HG03442 (cell line): Measurements from ENCODE around the gene RPL7L1.
"Not testable (repeated sequence)": the region's sequence is repeated elsewhere in the genome, so short reads cannot be mapped to it uniquely, and the experiment has no call there.

Experiments used
- ATAC-seq: cut with Tn5 transposase; IDR thresholded peaks from one replicate; pipeline ENCODE4 v1.9.1; 2021; ENCODE audit warnings: mild to moderate bottlenecking, moderate library complexity; ENCODE audit not compliant: unreplicated experiment

Gene RPL7L1

GRCh38 chr6:42879372-42880239, at the start of gene RPL7L1:
RPL7L1 (plus strand) TSS chr6:42879616; CDS start chr6:42879911, 295 bp downstream.
- peak; percentile 85 for ATAC-seq

GRCh38 chr6:42831237-42831636, 48.2 kb upstream of the RPL7L1 start:
- ATAC-seq: no peak

- ATAC-seq: no peak
Observed at GRCh38 chr6:42834056-42834455, 45.4 kb upstream of the RPL7L1 start.

GRCh38 chr6:42841844-42842584, 37.4 kb upstream of the RPL7L1 start:
- no peak for ATAC-seq

GRCh38 chr6:42845327-42845694, 34.1 kb upstream of the RPL7L1 start:
- ATAC-seq: no peak

- ATAC-seq: no peak
Observed at GRCh38 chr6:42846505-42846904, 32.9 kb upstream of the RPL7L1 start.

GRCh38 chr6:42848700-42849099, 30.7 kb upstream of the RPL7L1 start:
- ATAC-seq: no peak

GRCh38 chr6:42851599-42851998, 27.8 kb upstream of the RPL7L1 start:
- no peak for ATAC-seq

- ATAC-seq: no peak
Observed at GRCh38 chr6:42860036-42860435, 19.4 kb upstream of the RPL7L1 start.

- no peak for ATAC-seq
Observed at GRCh38 chr6:42860481-42860880, 18.9 kb upstream of the RPL7L1 start.

GRCh38 chr6:42864602-42865001, 14.8 kb upstream of the RPL7L1 start:
- no peak for ATAC-seq

- ATAC-seq: no peak
Observed at GRCh38 chr6:42870145-42870936, 9.1 kb upstream of the RPL7L1 start.

GRCh38 chr6:42871711-42872110, 7.7 kb upstream of the RPL7L1 start:
- ATAC-seq: no peak

GRCh38 chr6:42873313-42873712, 6.1 kb upstream of the RPL7L1 start:
- no peak for ATAC-seq

- no peak for ATAC-seq
Observed at GRCh38 chr6:42877695-42878094, 1.7 kb upstream of the RPL7L1 start.

GRCh38 chr6:42880240-42880817, 913 bp downstream of the RPL7L1 start:
- ATAC-seq: not testable (repeated sequence)

GRCh38 chr6:42880871-42881270, 1.5 kb downstream of the RPL7L1 start:
- not testable (repeated sequence) for ATAC-seq

- no peak for ATAC-seq
Observed at GRCh38 chr6:42885702-42886101, 6.3 kb downstream of the RPL7L1 start.

GRCh38 chr6:42888201-42888600, 8.8 kb downstream of the RPL7L1 start:
- not testable (repeated sequence) for ATAC-seq

- ATAC-seq: no peak
Observed at GRCh38 chr6:42889815-42890214, 10.4 kb downstream of the RPL7L1 start.
